ENCODE measurements around the gene EPC1.

EPC1 gene

GRCh38 chr10:32381165-32381564 is 34.2 kb upstream of the EPC1 start:
- no peaks in the 10 kb centered on the region for H4K20me1 ChIP-seq (ENCODE audit: insufficient read depth, low read length)
- no peak overlapping the region for H3K4me3 ChIP-seq (ENCODE audit: low read length)
- H2AFZ ChIP-seq (ENCODE audit: low read length): no peak overlapping the region
- no peaks in the 10 kb centered on the region for H3K9me2 ChIP-seq (replicated peaks; ENCODE audit: insufficient read depth, low read length)
- no peak for DNase-seq
- no peaks in the 10 kb centered on the region for H3K27me3 ChIP-seq (replicated peaks; ENCODE audit: insufficient read depth, low read length)
- no peaks in the 10 kb centered on the region for H3K9me3 ChIP-seq (replicated peaks; ENCODE audit: insufficient read depth, low read length)
- TF ChIP-seq CTCF (IDR thresholded peaks at IDR 0.05; ENCODE audit: low read length): no peak
- TF ChIP-seq EZH2 (optimal IDR thresholded peaks at IDR 0.05; ENCODE audit: low read depth, low read length): no peak
- no peak for TF ChIP-seq EZH2phosphoT487 (IDR thresholded peaks at IDR 0.05; ENCODE audit: low read length)
- H3K4me1 ChIP-seq (ENCODE audit: low read length): peaks cover 6% of the 10 kb centered on the region
- peaks cover 19% of the 10 kb centered on the region for H3K79me2 ChIP-seq (ENCODE audit: low read length)
- H3K36me3 ChIP-seq (replicated peaks; ENCODE audit: insufficient read depth, low read length): no peaks in the 10 kb centered on the region
- H3K4me2 ChIP-seq (ENCODE audit: low read depth, low read length): no peak overlapping the region
- H3K27ac ChIP-seq (ENCODE audit: low read length): no peak overlapping the region
- no peak overlapping the region for H3K9ac ChIP-seq (ENCODE audit: low read length)
- H3F3A ChIP-seq (ENCODE audit: insufficient read depth, low read length): peaks cover 20% of the 10 kb centered on the region

- no peaks in the 10 kb centered on the region for H3K36me3 ChIP-seq (replicated peaks; ENCODE audit: insufficient read depth, low read length)
- DNase-seq: no peak
- H3F3A ChIP-seq (ENCODE audit: insufficient read depth, low read length): peaks cover 20% of the 10 kb centered on the region
- peak overlapping the region; percentile 75 for H3K4me3 ChIP-seq (ENCODE audit: low read length)
- H3K4me2 ChIP-seq (ENCODE audit: low read depth, low read length): peak overlapping the region; percentile 73
- H3K27ac ChIP-seq (ENCODE audit: low read length): peak overlapping the region; percentile 90
- peaks cover 30% of the 10 kb centered on the region for H3K79me2 ChIP-seq (ENCODE audit: low read length)
- H3K9ac ChIP-seq (ENCODE audit: low read length): peak overlapping the region; percentile 83; the same call in 1 of the 2 replicates
- no peaks in the 10 kb centered on the region for H3K9me2 ChIP-seq (replicated peaks; ENCODE audit: insufficient read depth, low read length)
- no peaks in the 10 kb centered on the region for H3K27me3 ChIP-seq (replicated peaks; ENCODE audit: insufficient read depth, low read length)
- no peaks in the 10 kb centered on the region for H3K9me3 ChIP-seq (replicated peaks; ENCODE audit: insufficient read depth, low read length)
- H4K20me1 ChIP-seq (ENCODE audit: insufficient read depth, low read length): no peaks in the 10 kb centered on the region
- peaks cover 6% of the 10 kb centered on the region for H3K4me1 ChIP-seq (ENCODE audit: low read length)
- TF ChIP-seq EZH2 (optimal IDR thresholded peaks at IDR 0.05; ENCODE audit: low read depth, low read length) (no peak), EZH2phosphoT487 (IDR thresholded peaks at IDR 0.05; ENCODE audit: low read length) (no peak), CTCF (IDR thresholded peaks at IDR 0.05; ENCODE audit: low read length) (no peak)
- H2AFZ ChIP-seq (ENCODE audit: low read length): peak overlapping the region; percentile 65
Observed at GRCh38 chr10:32379950-32380551, 33.1 kb upstream of the EPC1 start.

GRCh38 chr10:32379318-32379949 is 32.5 kb upstream of the EPC1 start:
- Histone ChIP-seq H3K79me2 (ENCODE audit: low read length) (peaks cover 36% of the 10 kb centered on the region), H3K4me1 (ENCODE audit: low read length) (peaks cover 6% of the 10 kb centered on the region), H3K9me2 (replicated peaks; ENCODE audit: insufficient read depth, low read length) (no peaks in the 10 kb centered on the region), H3K36me3 (replicated peaks; ENCODE audit: insufficient read depth, low read length) (no peaks in the 10 kb centered on the region), H3K27ac (ENCODE audit: low read length) (peak overlapping the region; percentile 90), H4K20me1 (ENCODE audit: insufficient read depth, low read length) (no peaks in the 10 kb centered on the region), H3K4me2 (ENCODE audit: low read depth, low read length) (peak overlapping the region; percentile 73), H3K4me3 (ENCODE audit: low read length) (peak overlapping the region; percentile 75), H3K9me3 (replicated peaks; ENCODE audit: insufficient read depth, low read length) (no peaks in the 10 kb centered on the region), H2AFZ (ENCODE audit: low read length) (peak overlapping the region; percentile 65), H3K9ac (ENCODE audit: low read length) (peak overlapping the region; percentile 83), H3K27me3 (replicated peaks; ENCODE audit: insufficient read depth, low read length) (no peaks in the 10 kb centered on the region), H3F3A (ENCODE audit: insufficient read depth, low read length) (peaks cover 20% of the 10 kb centered on the region)
- peak; percentile 90 for DNase-seq
- TF ChIP-seq EZH2phosphoT487 (IDR thresholded peaks at IDR 0.05; ENCODE audit: low read length) (no peak), EZH2 (optimal IDR thresholded peaks at IDR 0.05; ENCODE audit: low read depth, low read length) (no peak), CTCF (IDR thresholded peaks at IDR 0.05; ENCODE audit: low read length) (no peak)
